ENCODE measurements around the gene RPP21.
A peak's percentile ranks its signal among the peaks of the same experiment; 100 is the strongest.

Gene RPP21

DNA sequence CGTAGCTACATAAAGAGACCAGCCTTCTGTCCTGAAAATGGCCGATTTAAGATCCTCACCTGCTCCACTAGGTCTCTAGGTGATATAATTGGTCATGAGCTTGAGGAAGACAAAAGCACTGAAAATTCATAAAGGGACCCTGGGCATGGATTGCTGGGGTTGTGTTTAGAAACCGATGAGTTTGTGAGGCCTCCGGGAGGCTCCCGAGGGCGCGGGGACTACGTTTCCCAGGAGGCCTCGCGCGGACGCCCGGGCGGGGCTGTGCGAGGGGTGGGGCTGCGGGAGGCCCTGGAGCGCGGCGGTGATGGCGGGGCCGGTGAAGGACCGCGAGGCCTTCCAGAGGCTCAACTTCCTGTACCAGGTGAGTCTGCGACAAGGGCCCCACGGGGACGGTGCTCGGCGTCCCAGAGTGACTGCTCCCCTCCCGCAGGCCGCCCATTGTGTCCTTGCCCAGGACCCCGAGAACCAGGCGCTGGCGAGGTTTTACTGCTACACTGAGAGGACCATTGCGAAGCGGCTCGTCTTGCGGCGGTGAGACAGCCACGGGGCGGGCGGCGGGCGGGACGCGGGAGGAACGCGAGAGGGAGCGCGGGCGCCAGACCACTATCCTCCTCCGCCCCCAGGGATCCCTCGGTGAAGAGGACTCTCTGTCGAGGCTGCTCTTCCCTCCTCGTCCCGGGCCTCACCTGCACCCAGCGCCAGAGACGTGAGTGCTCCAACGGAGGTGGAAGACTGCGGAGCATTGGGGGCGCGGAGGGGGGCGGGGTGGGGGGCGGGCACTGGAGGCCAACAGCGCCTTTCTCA is at the start of gene RPP21:
RPP21 (plus strand) TSS at position 289 of the 804 bp plus-strand sequence; CDS start at position 305, 16 bp downstream.
- peak; percentile 98 for ATAC-seq
- Mint-ChIP-seq H3K27ac (peak within 1 kb of the TSS; percentile 82), H3K4me3 (peak within 1 kb of the TSS; percentile 75), H3K9me3 (no peaks in the 10 kb centered on the region), H3K4me1 (peaks cover 32% of the 10 kb centered on the region), H3K36me3 (peaks cover 27% of the 10 kb centered on the region)
- peak; percentile 77 to 92 for DNase-seq (ENCODE audit: low spot score in 2 of 2)

DNA sequence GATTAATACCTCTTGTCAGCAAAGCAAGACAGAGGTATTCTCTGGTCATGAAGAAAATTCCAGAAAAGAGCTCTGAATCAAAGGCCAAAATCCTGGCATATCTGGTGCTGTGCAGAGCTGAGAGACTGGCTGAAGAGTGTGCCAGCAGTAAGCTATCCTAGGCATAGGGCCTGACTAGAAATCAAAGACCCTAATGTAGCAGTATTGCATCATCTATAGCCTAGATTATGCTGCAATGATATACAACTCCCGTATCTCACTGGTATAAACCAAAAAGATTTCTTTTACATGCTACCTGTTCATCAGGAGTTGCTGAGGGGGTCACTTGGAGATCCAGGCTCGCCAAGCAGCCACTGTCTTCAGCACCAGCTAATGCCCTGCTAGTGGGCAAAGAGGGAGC is 49.1 kb upstream of the RPP21 start:
- no peak for DNase-seq (ENCODE audit: low spot score in 2 of 2)
- Mint-ChIP-seq H3K36me3 (peaks cover 55% of the 10 kb centered on the region), H3K27ac (no peak overlapping the region), H3K4me1 (no peaks in the 10 kb centered on the region), H3K4me3 (no peak overlapping the region), H3K9me3 (peaks cover 4% of the 10 kb centered on the region)
- no peak for ATAC-seq

DNA sequence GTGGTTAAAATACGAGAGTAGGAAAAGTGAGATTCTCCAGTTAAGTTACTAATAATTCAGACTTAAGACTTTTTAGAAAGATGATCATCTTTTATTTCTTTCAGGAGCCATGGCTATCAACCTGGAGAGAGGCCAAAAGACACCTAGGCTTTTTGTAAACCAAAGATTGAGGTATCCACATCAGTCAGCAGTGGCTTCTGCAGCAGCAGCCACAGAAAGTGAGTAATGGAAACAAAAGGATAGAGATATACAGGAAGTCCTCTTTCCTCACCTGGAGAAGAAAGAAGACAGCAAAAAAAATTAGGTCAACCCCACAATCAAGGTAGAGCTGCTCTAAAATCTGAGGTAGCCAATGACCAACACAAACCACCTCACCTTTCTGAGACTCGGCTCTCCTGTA is 41.0 kb upstream of the RPP21 start:
- Mint-ChIP-seq H3K4me1 (peaks cover 62% of the 10 kb centered on the region), H3K4me3 (no peak overlapping the region)

DNA sequence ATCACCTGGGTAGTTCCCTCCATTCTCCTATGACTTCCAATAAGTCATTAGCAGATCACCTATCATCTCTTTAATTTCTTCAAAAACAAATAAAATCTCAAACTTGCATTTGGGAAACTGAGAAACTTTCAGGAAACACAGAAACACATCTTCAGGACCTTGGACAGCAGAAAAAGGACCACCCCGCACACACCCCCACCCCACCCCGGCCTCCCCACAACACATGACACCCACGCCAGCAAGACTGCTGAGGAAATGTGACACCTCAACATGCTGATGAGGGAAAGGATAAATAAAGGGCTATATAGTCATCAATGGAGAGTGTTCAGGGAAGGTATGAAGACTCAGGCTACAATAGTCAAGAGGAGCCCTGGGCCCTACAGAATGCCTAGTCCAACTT is 33.9 kb upstream of the RPP21 start:
- Mint-ChIP-seq H3K4me1 (peaks cover 65% of the 10 kb centered on the region), H3K4me3 (no peak overlapping the region), H3K9me3 (no peaks in the 10 kb centered on the region), H3K36me3 (peaks cover 80% of the 10 kb centered on the region), H3K27ac (no peak overlapping the region)
- no peak for ATAC-seq
- DNase-seq (ENCODE audit: low spot score in 2 of 2): no peak

More for the DNA sequence above, 41.0 kb upstream of the RPP21 start:
- ATAC-seq (peak; percentile 76), DNase-seq (ENCODE audit: low spot score in 2 of 2) (no peak)
- peaks cover 51% of the 10 kb centered on the region for H3K36me3 Mint-ChIP-seq
- H3K27ac Mint-ChIP-seq: peak overlapping the region; percentile 48
- H3K9me3 Mint-ChIP-seq: peaks cover 4% of the 10 kb centered on the region

DNA sequence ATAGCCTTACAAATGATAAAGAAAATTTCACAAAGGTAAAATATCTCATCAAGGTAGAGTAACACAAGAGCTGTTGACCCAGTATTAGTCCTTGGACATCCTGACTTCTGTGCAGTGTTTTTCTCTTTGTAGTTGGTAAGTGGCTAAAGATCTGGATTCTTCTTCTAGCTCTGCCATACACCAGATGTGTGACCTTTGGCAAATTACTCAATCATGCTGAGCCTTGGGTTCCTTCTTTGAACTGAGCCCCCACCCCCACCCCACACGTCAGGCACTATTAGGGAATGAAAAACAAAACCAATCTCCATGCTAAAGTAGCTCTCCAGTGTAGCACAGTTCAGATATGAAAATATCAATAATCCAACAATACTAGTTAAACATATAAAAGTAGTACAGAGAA is 33.3 kb upstream of the RPP21 start:
- ATAC-seq (no peak), DNase-seq (ENCODE audit: low spot score in 2 of 2) (no peak)
- Mint-ChIP-seq H3K4me1 (peaks cover 64% of the 10 kb centered on the region), H3K27ac (no peak overlapping the region), H3K36me3 (peaks cover 80% of the 10 kb centered on the region), H3K4me3 (no peak overlapping the region), H3K9me3 (no peaks in the 10 kb centered on the region)

DNA sequence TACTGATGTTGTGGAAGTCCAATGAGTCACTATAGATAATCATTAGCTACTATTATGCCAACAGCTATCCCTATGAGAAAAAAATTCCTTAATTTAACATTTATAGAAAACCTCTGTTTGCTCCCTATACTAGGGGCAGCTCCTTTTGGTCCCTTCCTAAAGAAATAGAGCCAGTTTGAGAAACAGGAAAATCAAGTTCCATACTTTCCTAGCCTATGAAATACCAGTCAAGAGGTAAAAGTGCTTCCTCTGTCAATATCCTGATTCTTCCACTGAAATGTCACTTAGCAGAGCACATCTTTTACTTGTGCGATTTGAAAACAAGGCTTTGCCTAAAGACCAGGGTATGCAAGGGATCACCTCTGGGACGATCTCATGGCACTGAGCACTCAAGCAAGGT is 32.7 kb upstream of the RPP21 start:
- Mint-ChIP-seq H3K36me3 (peaks cover 78% of the 10 kb centered on the region), H3K4me3 (no peak overlapping the region), H3K4me1 (peaks cover 60% of the 10 kb centered on the region), H3K9me3 (no peaks in the 10 kb centered on the region), H3K27ac (no peak overlapping the region)
- no peak for ATAC-seq
- DNase-seq (ENCODE audit: low spot score in 2 of 2): no peak

DNA sequence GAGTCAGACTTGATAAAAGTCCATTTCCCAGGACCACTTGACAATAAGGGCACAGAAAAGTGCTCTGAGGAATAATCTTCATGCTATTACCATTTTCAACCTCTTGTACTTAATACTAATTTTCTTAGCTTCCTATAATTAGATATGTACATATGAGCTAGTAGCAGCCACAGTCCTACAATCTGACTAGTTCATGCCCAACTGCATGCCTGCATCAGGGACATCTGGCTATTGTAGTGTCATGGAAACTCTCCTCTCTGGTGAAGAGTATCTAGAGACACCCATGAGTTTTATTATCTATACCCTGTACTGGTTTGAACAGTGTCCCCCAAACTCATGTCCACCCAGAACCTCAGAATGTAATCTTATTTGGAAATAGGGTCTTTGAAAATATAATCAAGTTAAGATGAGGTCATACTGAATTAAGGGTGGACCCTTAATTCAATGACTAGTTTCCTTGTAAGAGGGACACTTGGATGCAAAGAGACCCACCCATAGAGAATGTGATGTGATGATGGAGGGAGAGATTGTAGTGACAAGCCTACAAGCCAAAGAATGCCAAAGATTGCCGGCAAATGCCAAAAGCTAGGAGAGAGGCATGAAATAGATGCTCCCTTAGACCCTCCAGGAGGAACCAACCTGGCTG is 32.2 kb upstream of the RPP21 start:
- H3K27ac Mint-ChIP-seq: no peak overlapping the region
- H3K4me3 Mint-ChIP-seq: no peak overlapping the region
- peaks cover 63% of the 10 kb centered on the region for H3K4me1 Mint-ChIP-seq
- peaks cover 81% of the 10 kb centered on the region for H3K36me3 Mint-ChIP-seq
- ATAC-seq (no peak), DNase-seq (ENCODE audit: low spot score in 2 of 2) (no peak)
- H3K9me3 Mint-ChIP-seq: no peaks in the 10 kb centered on the region

DNA sequence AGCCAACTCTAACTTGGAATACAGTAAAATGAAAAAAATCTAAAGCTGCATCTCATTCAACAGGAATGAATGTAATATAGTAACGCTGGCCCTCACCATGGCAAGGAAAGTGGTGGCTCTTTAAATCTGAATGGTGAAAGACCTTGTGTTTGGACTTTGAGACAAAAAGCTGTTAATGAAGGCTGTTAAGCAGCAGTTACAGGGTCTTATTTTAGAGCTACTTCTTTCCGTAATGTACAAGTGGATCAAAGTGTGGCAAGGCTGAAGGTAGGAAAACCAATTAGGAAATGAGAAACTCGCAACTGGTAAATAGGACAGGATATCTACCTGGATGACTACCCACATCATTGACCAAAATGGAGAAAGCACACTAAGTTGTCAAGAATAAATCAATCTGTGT is 29.8 kb upstream of the RPP21 start:
- no peak for ATAC-seq

DNA sequence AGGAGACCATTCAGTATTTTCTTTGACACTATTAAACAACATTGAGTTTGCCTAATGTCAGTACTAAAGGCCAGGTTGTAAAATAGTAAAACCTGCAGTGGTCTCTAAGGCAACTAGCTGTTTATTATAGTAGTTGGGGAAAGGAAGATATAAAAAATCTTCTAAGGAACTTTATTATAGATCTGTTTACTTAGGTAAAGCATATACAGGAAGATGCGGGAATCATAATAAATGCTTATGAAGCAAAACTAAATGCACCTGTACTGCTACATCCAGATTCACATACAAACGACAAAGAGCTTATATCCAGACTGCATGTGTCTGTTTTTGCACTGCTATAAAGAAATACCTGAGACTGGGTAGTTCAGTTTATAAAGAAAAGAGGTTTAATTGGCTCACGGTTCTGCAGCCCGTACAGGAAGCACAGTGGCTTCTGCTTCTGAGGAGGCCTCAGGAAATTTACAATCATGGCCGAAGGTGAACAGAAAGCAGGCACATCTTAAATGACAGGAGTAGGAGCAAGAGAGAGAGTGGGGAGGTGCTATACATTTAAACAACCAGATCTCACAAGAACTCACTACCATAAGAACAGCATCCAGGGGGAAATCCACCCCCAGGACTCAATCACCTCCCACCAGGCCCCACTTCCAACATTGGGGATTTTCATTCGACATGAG is 26.9 kb upstream of the RPP21 start:
- H3K4me3 Mint-ChIP-seq: peak overlapping the region; percentile 46
- ATAC-seq (no peak), DNase-seq (ENCODE audit: low spot score in 2 of 2) (no peak)
- H3K4me1 Mint-ChIP-seq: peaks cover 72% of the 10 kb centered on the region
- H3K27ac Mint-ChIP-seq: peak overlapping the region; percentile 76
- no peaks in the 10 kb centered on the region for H3K9me3 Mint-ChIP-seq
- peaks cover 84% of the 10 kb centered on the region for H3K36me3 Mint-ChIP-seq

More for the DNA sequence above, 29.8 kb upstream of the RPP21 start:
- Mint-ChIP-seq H3K27ac (no peak overlapping the region), H3K4me3 (no peak overlapping the region), H3K4me1 (peaks cover 63% of the 10 kb centered on the region), H3K9me3 (no peaks in the 10 kb centered on the region), H3K36me3 (peaks cover 78% of the 10 kb centered on the region)
- DNase-seq (ENCODE audit: low spot score in 2 of 2): no peak

DNA sequence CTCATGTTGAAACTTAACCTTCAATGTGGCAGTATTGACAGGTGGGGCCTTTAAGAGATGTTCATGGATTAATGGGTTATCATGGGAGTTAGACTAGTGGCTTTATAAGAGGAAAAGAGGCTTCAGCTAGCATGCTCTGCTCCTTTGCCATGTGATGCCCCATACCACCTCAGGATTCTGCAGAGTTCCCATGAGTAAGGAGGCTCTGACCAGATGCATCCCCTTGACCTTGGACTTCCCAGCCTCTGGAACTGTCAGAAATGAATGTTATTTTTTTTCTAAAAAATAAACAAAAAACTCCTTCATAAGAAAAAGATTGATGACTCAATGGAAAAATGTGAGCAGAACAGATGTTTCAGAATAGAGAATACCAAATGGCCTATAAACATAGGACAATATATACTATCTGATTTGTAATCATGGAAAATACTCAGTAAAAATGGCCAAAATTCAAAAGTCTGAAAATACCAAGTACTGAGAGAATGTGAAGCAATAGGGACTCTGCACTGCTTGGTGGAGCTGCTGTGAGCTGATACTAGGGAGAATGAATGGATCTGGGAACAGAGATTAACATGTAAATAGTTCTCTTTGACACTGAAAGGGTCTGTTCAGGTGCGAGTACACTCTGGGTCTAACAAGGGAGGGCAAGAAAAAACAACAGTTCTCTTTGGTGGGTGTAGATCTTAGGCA is 25.7 kb upstream of the RPP21 start:
- H3K36me3 Mint-ChIP-seq: peaks cover 72% of the 10 kb centered on the region
- H3K9me3 Mint-ChIP-seq: no peaks in the 10 kb centered on the region
- peak overlapping the region; percentile 3 for H3K4me3 Mint-ChIP-seq
- no peak for ATAC-seq
- no peak for DNase-seq (ENCODE audit: low spot score in 2 of 2)
- peak overlapping the region; percentile 11 for H3K27ac Mint-ChIP-seq
- peaks cover 63% of the 10 kb centered on the region for H3K4me1 Mint-ChIP-seq

DNA sequence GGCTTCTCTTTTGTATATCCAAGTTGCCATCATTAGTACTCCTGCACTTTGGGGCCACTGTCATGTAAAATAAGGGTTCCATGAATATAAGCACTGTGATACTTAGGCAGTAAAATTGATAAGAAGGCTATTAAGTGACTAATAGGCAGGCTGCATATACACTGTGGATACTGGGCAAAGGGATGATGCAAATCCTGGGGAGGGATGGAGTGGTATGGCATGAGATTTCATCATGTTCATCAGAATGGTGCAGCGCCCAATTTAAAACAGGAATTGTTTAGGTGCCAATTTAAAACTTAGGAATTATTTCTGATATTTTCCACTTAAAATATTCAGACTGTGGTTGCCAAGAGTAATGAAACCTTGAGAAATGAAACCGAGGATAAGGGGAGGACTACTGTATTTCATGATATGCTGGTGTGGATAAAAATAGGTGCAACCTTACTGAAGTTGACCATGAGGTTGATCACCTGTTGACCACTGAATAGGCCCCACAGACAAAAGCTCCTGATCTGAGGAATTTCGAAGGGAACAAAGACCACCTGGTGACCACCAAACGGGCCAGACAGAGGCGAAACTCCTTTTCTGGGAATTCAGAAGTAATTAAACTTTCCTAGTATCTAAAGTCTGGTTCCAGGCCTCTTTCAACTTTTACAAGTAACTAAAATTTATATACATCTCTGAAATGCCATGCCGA is 23.1 kb upstream of the RPP21 start:
- peak overlapping the region; percentile 85 for H3K27ac Mint-ChIP-seq
- no peaks in the 10 kb centered on the region for H3K9me3 Mint-ChIP-seq
- peaks cover 61% of the 10 kb centered on the region for H3K4me1 Mint-ChIP-seq
- ATAC-seq: no peak
- H3K4me3 Mint-ChIP-seq: peak overlapping the region; percentile 90
- no peak for DNase-seq (ENCODE audit: low spot score in 2 of 2)
- peaks cover 74% of the 10 kb centered on the region for H3K36me3 Mint-ChIP-seq

DNA sequence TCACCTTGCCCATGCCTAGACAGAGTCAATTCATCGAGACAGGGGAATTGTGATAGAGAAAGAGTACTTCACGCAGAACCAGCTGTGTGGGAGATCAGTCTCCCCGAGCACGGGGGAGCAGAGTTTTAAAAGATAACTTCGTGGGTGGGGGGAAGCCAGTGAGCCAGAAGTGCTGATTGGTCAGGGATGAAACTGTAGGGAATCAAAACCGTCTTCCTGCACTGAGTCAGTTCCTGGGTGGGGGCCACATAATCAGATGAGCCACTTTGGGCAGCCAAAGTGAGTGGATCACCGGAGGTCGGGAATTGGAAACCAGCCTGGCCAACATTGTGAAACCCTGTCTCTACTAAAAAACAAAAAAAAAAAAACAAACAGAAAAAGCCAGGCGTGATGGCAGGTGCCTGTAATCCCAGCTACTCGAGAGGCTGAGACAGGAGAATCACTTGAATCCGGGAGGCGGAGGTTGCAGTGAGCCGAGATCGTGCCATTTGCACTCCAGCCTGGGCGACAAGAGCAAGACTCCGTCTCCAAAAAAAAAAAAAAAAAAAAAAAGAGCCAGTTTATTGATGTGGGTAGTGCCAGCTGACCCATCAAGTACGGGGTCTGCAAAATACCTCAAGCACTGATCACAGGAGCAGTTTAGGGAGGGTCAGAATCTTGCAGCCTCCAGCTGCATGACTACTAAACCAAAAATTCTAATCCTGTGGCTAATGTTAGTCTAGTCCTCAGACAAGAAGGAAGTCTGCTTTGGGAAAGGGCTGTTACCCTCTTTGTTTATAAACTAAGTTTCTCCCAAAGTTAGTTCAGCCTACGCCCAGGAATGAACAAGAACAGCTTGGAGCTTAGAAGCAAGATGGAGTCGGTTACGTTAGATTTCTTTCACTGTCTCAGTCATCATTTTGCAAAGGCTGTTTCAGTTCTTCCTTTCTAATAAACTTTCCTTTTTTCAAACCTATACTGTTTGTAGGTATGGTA is 22.1 kb upstream of the RPP21 start:
- Mint-ChIP-seq H3K36me3 (peaks cover 74% of the 10 kb centered on the region), H3K27ac (peak overlapping the region; percentile 85), H3K4me1 (peaks cover 63% of the 10 kb centered on the region), H3K4me3 (peak overlapping the region; percentile 90), H3K9me3 (no peaks in the 10 kb centered on the region)
- no peak for ATAC-seq
- peak in 1 of 2 donors; percentile 56 for DNase-seq (ENCODE audit: low spot score in 2 of 2)

DNA sequence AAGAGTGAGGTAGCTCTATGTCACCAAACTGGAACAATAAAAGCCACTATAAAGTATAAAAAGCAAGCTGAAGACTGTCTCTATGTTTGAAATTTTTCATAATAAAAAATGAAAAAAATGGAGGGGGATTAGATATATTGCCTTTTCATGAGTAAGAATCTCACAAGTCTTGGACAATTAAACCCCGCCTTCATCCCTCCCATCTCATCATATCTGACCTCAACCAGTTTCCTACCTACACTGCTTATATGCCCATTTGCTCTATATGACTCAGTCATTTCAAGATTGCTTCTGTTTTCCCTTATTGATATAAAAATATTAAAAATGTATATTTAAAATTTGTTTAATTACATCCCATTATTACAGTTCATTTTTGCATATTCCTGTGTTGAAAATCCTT is 21.1 kb upstream of the RPP21 start:
- Mint-ChIP-seq H3K36me3 (peaks cover 71% of the 10 kb centered on the region), H3K4me3 (peak overlapping the region; percentile 90), H3K27ac (no peak overlapping the region), H3K9me3 (no peaks in the 10 kb centered on the region), H3K4me1 (peaks cover 53% of the 10 kb centered on the region)
- ATAC-seq (no peak), DNase-seq (ENCODE audit: low spot score in 2 of 2) (no peak)

Measured in stimulated activated effector memory CD8-positive, alpha-beta T cell treated with anti-CD3 and anti-CD28 coated beads, Interleukin-12 subunit alpha, Interleukin-12 subunit beta, amount 100 ng/mL, for 72 hours (primary cell).